Measurements from ENCODE around the gene CFL1.
"Not testable (repeated sequence)": the region's sequence is repeated elsewhere in the genome, so short reads cannot be mapped to it uniquely, and the experiment has no call there.

Gene CFL1

GRCh38 chr11:65857853-65858680, at the start of gene CFL1:
Gene CFL1, minus strand, starts transcription at chr11:65858180. Its CDS starts 81 bp downstream, at chr11:65858099.
- DNase-seq (ENCODE audit: low spot score): peak; percentile 97

GRCh38 chr11:65906602-65907001, 48.6 kb upstream of the CFL1 start:
- no peak for DNase-seq (ENCODE audit: low spot score)

- DNase-seq (ENCODE audit: low spot score): no peak
Observed at GRCh38 chr11:65903715-65904114, 45.7 kb upstream of the CFL1 start.

GRCh38 chr11:65903068-65903481, 45.1 kb upstream of the CFL1 start:
- peak; percentile 88 for DNase-seq (ENCODE audit: low spot score)

- DNase-seq (ENCODE audit: low spot score): no peak
Observed at GRCh38 chr11:65900899-65901180, 42.9 kb upstream of the CFL1 start.

- peak; percentile 98 for DNase-seq (ENCODE audit: low spot score)
Observed at GRCh38 chr11:65900125-65900898, 42.3 kb upstream of the CFL1 start, which contains the start of gene FOSL1. Gene FOSL1, minus strand, starts transcription at chr11:65900388. Its CDS starts 49 bp downstream, at chr11:65900339.

GRCh38 chr11:65899356-65900124, 41.6 kb upstream of the CFL1 start:
- peak; percentile 79 for DNase-seq (ENCODE audit: low spot score)

GRCh38 chr11:65898656-65899355, 40.8 kb upstream of the CFL1 start:
- DNase-seq (ENCODE audit: low spot score): no peak

- DNase-seq (ENCODE audit: low spot score): no peak
Observed at GRCh38 chr11:65897020-65897471, 39.1 kb upstream of the CFL1 start.

GRCh38 chr11:65896034-65896999, 38.3 kb upstream of the CFL1 start:
- DNase-seq (ENCODE audit: low spot score): no peak

GRCh38 chr11:65895482-65895981, 37.6 kb upstream of the CFL1 start:
- DNase-seq (ENCODE audit: low spot score): no peak

- DNase-seq (ENCODE audit: low spot score): no peak
Observed at GRCh38 chr11:65894034-65894591, 36.1 kb upstream of the CFL1 start.

GRCh38 chr11:65892661-65893317, 34.8 kb upstream of the CFL1 start:
- no peak for DNase-seq (ENCODE audit: low spot score)

GRCh38 chr11:65892137-65892540, 34.2 kb upstream of the CFL1 start:
- not testable (repeated sequence) for DNase-seq (ENCODE audit: low spot score)

- peak; percentile 58 for DNase-seq (ENCODE audit: low spot score)
Observed at GRCh38 chr11:65891219-65892136, 33.5 kb upstream of the CFL1 start.

- DNase-seq (ENCODE audit: low spot score): peak; percentile 95
Observed at GRCh38 chr11:65890324-65891218, 32.6 kb upstream of the CFL1 start, which contains the start of gene CCDC85B. Gene CCDC85B, plus strand, starts transcription at chr11:65890673. Its CDS starts 111 bp downstream, at chr11:65890784.

- DNase-seq (ENCODE audit: low spot score): peak; percentile 97
Observed at GRCh38 chr11:65888163-65888814, 30.3 kb upstream of the CFL1 start, which contains the start of gene FIBP. Gene FIBP, minus strand, starts transcription at chr11:65888471. Its CDS starts 53 bp downstream, at chr11:65888418.
